ENCODE measurements around the gene FICD.
"Not testable (repeated sequence)": the region's sequence is repeated elsewhere in the genome, so short reads cannot be mapped to it uniquely, and the experiment has no call there.

DNA sequence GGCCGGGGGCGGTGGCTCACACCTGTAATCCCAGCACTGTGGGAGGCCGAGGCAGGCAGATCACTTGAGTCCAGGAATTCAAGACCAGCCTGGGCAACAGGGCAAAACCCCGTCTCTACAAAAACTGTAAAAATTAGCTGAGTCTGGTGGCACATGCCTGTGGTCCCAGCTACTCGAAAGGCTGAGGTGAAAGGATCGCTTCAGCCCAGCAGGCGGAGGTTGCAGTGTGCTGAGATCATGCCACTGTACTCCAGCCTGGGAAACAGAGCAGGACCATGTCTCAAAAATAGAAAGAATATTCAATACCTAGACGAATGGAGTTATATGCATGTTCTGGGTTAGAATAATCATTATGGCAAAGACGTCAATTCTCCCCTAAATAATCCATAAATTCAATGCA lies 40.3 kb downstream of the FICD start:
- TF ChIP-seq POLR2AphosphoS5, POLR2A, SPI1 (IDR thresholded peaks at IDR 0.05; ENCODE audit: low read depth, low read length): not testable (repeated sequence)
